HEK293 (cell line): ENCODE measurements around the gene ZMPSTE24.

Experiments used
- CTCF ChIA-PET: fragments of 350-600 bp; formaldehyde crosslinking; extraction: SDS; loops from one replicate; lab custom pipeline; 2021; ENCODE audit warnings: antibody characterized with exemption; lab: Yijun Ruan, JAX
- POLR2A ChIA-PET: fragments of 300-600 bp; formaldehyde crosslinking; extraction: SDS; loops from one replicate; lab custom pipeline; 2020; ENCODE audit warnings: antibody characterized with exemption, inconsistent platforms; lab: Yijun Ruan, JAX
- H3K27ac ChIP-seq: fragments of 200-500 bp; sonication (Bioruptor generic); 2 replicates; pipeline ENCODE4 v1.5.1; 2014; ENCODE audit warnings: low read depth, low read length, control low read depth, inconsistent platforms; ENCODE audit errors: extremely low read depth
- H3K36me3 ChIP-seq, 2 experiments: fragments of 200-500 bp in 1 of 2; sonication (Bioruptor generic) in 1 of 2; 1 replicate in 1 of 2; 2 replicates in 1 of 2; pipeline ENCODE4 v1.5.1; 2014 to 2017; ENCODE audit warnings: inconsistent platforms in 2 of 2, low read length in 2 of 2; ENCODE audit not compliant: control insufficient read depth in 2 of 2, insufficient read depth in 1 of 2
- H3K4me1 ChIP-seq: fragments of 200-500 bp; sonication (Bioruptor generic); 2 replicates; pipeline ENCODE4 v1.5.1; 2014; ENCODE audit warnings: mild to moderate bottlenecking, low read length, inconsistent platforms; ENCODE audit not compliant: control insufficient read depth, insufficient read depth
- H3K4me3 ChIP-seq: 2 replicates; pipeline ENCODE4 v1.5.1; 2011; ENCODE audit warnings: low read depth, mild to moderate bottlenecking, control low read depth, low read length, moderate library complexity
- H3K9me3 ChIP-seq: fragments of 200-500 bp; sonication (Bioruptor generic); 2 replicates; pipeline ENCODE4 v1.5.1; 2014; ENCODE audit warnings: low read depth, low read length, inconsistent platforms; ENCODE audit not compliant: control insufficient read depth, insufficient read depth
- PATZ1 ChIP-seq: fragments of 450-650 bp; formaldehyde crosslinking; IDR thresholded peaks from 2 replicates; pipeline ENCODE4 v1.5.1; 2016; ENCODE audit warnings: missing biosample characterization, missing genetic modification characterization
- PRDM1 ChIP-seq: fragments of 450-650 bp; formaldehyde crosslinking; IDR thresholded peaks from 2 replicates; pipeline ENCODE4; 2016; ENCODE audit warnings: missing biosample characterization, missing genetic modification characterization
- PRDM6 ChIP-seq: fragments of 450-650 bp; formaldehyde crosslinking; IDR thresholded peaks from 2 replicates; pipeline ENCODE4 v1.5.1; 2017; ENCODE audit warnings: missing biosample characterization, missing genetic modification characterization
- REST ChIP-seq: fragments of 450-650 bp; formaldehyde crosslinking; IDR thresholded peaks from 2 replicates; pipeline ENCODE4 v1.5.1; 2016; ENCODE audit warnings: missing biosample characterization, missing genetic modification characterization
- SCRT1 ChIP-seq: fragments of 450-650 bp; formaldehyde crosslinking; IDR thresholded peaks from 2 replicates; pipeline ENCODE4 v1.5.1; 2016; ENCODE audit warnings: missing biosample characterization, missing genetic modification characterization, borderline replicate concordance
- SCRT2 ChIP-seq: fragments of 450-650 bp; formaldehyde crosslinking; IDR thresholded peaks from 2 replicates; pipeline ENCODE4 v1.5.1; 2016; ENCODE audit warnings: missing biosample characterization, missing genetic modification characterization
- ZNF175 ChIP-seq: fragments of 450-650 bp; formaldehyde crosslinking; IDR thresholded peaks from 2 replicates; pipeline ENCODE4 v1.5.1; 2016; ENCODE audit warnings: missing biosample characterization, missing genetic modification characterization
- ZNF23 ChIP-seq: fragments of 450-650 bp; formaldehyde crosslinking; IDR thresholded peaks from 2 replicates; pipeline ENCODE4 v1.5.1; 2016; ENCODE audit warnings: missing biosample characterization, missing genetic modification characterization, borderline replicate concordance
- ZNF292 ChIP-seq: fragments of 450-650 bp; formaldehyde crosslinking; IDR thresholded peaks from 2 replicates; pipeline ENCODE4 v1.5.1; 2016; ENCODE audit warnings: low read depth, missing biosample characterization, missing genetic modification characterization, borderline replicate concordance
- ZNF48 ChIP-seq: fragments of 450-650 bp; formaldehyde crosslinking; IDR thresholded peaks from 2 replicates; pipeline ENCODE4 v1.5.1; 2016; ENCODE audit warnings: missing biosample characterization, missing genetic modification characterization
- ZNF626 ChIP-seq: fragments of 450-650 bp; sonication (Bioruptor Pico); formaldehyde crosslinking; IDR thresholded peaks from 2 replicates; pipeline ENCODE4 v1.5.1; 2018; ENCODE audit warnings: missing biosample characterization, missing genetic modification characterization, inconsistent platforms
- ZNF664 ChIP-seq: fragments of 450-650 bp; formaldehyde crosslinking; IDR thresholded peaks from 2 replicates; pipeline ENCODE4 v1.5.1; 2016; ENCODE audit warnings: missing biosample characterization, missing genetic modification characterization
- ZNF830 ChIP-seq: fragments of 450-650 bp; IDR thresholded peaks from 2 replicates; pipeline ENCODE4 v1.5.0; 2018; ENCODE audit warnings: missing biosample characterization, missing genetic modification characterization, low read depth, mild to moderate bottlenecking, moderate library complexity

ZMPSTE24 gene

GRCh38 chr1:40268211-40268610 lies 10.2 kb downstream of the ZMPSTE24 start:
- ChIA-PET CTCF (no interaction called here), POLR2A (interaction anchor here (1.0 kb wide), 1 partner anchor 11 kb away, joined by 3 read pairs; no protein-coding TSS in a partner anchor)
- H3K4me3 ChIP-seq: no peak overlapping the region
- no peak for TF ChIP-seq REST (tag by site-specific recombination)
- peak; percentile 87 for TF ChIP-seq SCRT2 (tag by site-specific recombination)
- TF ChIP-seq SCRT1 (tag by site-specific recombination): 0 out of 2 replicates have a peak, but pooled peaks have one; percentile 23
- TF ChIP-seq ZNF48 (tag by site-specific recombination): no peak
- TF ChIP-seq PATZ1: no peak
- no peak for TF ChIP-seq ZNF626 (tag by site-specific recombination)
- TF ChIP-seq ZNF292: no peak
- TF ChIP-seq PRDM6 (tag by site-specific recombination): no peak
- peak; percentile 89 for TF ChIP-seq ZNF664 (tag by site-specific recombination)
- TF ChIP-seq, all 188 proteins: peak for 3
- H3K4me1 ChIP-seq: no peaks in the 10 kb centered on the region
- no peak overlapping the region for H3K27ac ChIP-seq
- no peaks in the 10 kb centered on the region for H3K9me3 ChIP-seq
- peaks cover 52 to 93% of the 10 kb centered on the region in 2 experiments for H3K36me3 ChIP-seq

- CTCF ChIA-PET: interaction anchor here (0.7 to 1.0 kb wide), 3 partner anchors 117 to 146 kb away, joined by 3 to 4 read pairs (median 3); no protein-coding TSS in a partner anchor
- Histone ChIP-seq H3K27ac (no peak overlapping the region), H3K4me1 (no peaks in the 10 kb centered on the region), H3K4me3 (no peak overlapping the region), H3K36me3 (peaks cover 44 to 88% of the 10 kb centered on the region in 2 experiments), H3K9me3 (no peaks in the 10 kb centered on the region)
- POLR2A ChIA-PET: no interaction called here
- TF ChIP-seq PRDM1 (tag by site-specific recombination) (peak; percentile 97), ZNF175 (tag by site-specific recombination) (no peak), ZNF23 (tag by site-specific recombination) (no peak), ZNF830 (tag by site-specific recombination) (no peak)
- TF ChIP-seq, all 188 proteins: peak for 1
Observed at GRCh38 chr1:40270152-40270834, 12.3 kb downstream of the ZMPSTE24 start.
